ENCODE results near the gene AGAP1. TPM values are rescaled to one million over a fixed set of nuclear protein-coding genes. Genes with fewer than 3 reads are reported as not detected.

AGAP1 gene
- polyA plus RNA-seq, 1 donor from 2014 or later: 17.4 TPM

GRCh38 chr2:235553291-235553690, 59.4 kb downstream of the AGAP1 start:
- Histone ChIP-seq H3K36me3 (ENCODE audit: insufficient read depth, low read length) (no peaks in the 10 kb centered on the region), H3K79me2 (replicated peaks; ENCODE audit: insufficient read depth, low read length) (peaks cover 16% of the 10 kb centered on the region), H4K20me1 (ENCODE audit: insufficient read depth) (no peaks in the 10 kb centered on the region), H3K4me3 (ENCODE audit: low read length) (no peak overlapping the region), H2AFZ (ENCODE audit: low read depth, low read length) (no peak overlapping the region), H3K9ac (ENCODE audit: low read length) (no peak overlapping the region), H3K9me3 (ENCODE audit: low read length) (no peaks in the 10 kb centered on the region), H3K27me3 (ENCODE audit: insufficient read depth, low read depth, low read length) (no peaks in the 10 kb centered on the region), H3K4me2 (ENCODE audit: low read length) (no peak overlapping the region), H3K9me2 (ENCODE audit: insufficient read depth, low read length) (no peaks in the 10 kb centered on the region), H3F3A (ENCODE audit: insufficient read depth, low read length, poor library complexity, severe bottlenecking) (no peaks in the 10 kb centered on the region), H3K27ac (ENCODE audit: low read length) (no peak overlapping the region)
- TF ChIP-seq EZH2 (IDR thresholded peaks at IDR 0.05; ENCODE audit: borderline replicate concordance, insufficient read depth, low read length, poor library complexity, severe bottlenecking): no peak
- TF ChIP-seq RAD21 (conservative IDR thresholded peaks at IDR 0.05): no peak
- TF ChIP-seq CTCF (IDR thresholded peaks at IDR 0.05; ENCODE audit: poor library complexity, severe bottlenecking): no peak
- no peak for TF ChIP-seq TAF1 (IDR thresholded peaks at IDR 0.05; ENCODE audit: low read depth)
- TF ChIP-seq MXI1 (conservative IDR thresholded peaks at IDR 0.05; ENCODE audit: poor library complexity, severe bottlenecking): no peak
- TF ChIP-seq POLR2AphosphoS5 (IDR thresholded peaks at IDR 0.05): no peak
- no peak for TF ChIP-seq REST (IDR thresholded peaks at IDR 0.05; ENCODE audit: borderline replicate concordance)

GRCh38 chr2:235553696-235554100, 59.9 kb downstream of the AGAP1 start:
- Histone ChIP-seq H3K9me2 (ENCODE audit: insufficient read depth, low read length) (no peaks in the 10 kb centered on the region), H3F3A (ENCODE audit: insufficient read depth, low read length, poor library complexity, severe bottlenecking) (no peaks in the 10 kb centered on the region), H3K9me3 (ENCODE audit: low read length) (no peaks in the 10 kb centered on the region), H3K9ac (ENCODE audit: low read length) (no peak overlapping the region), H3K36me3 (ENCODE audit: insufficient read depth, low read length) (no peaks in the 10 kb centered on the region), H3K4me3 (ENCODE audit: low read length) (no peak overlapping the region), H3K4me2 (ENCODE audit: low read length) (no peak overlapping the region), H3K27ac (ENCODE audit: low read length) (no peak overlapping the region), H4K20me1 (ENCODE audit: insufficient read depth) (no peaks in the 10 kb centered on the region), H3K27me3 (ENCODE audit: insufficient read depth, low read depth, low read length) (no peaks in the 10 kb centered on the region), H3K79me2 (replicated peaks; ENCODE audit: insufficient read depth, low read length) (peaks cover 20% of the 10 kb centered on the region), H2AFZ (ENCODE audit: low read depth, low read length) (no peak overlapping the region)
- TF ChIP-seq MXI1 (conservative IDR thresholded peaks at IDR 0.05; ENCODE audit: poor library complexity, severe bottlenecking) (no peak), REST (IDR thresholded peaks at IDR 0.05; ENCODE audit: borderline replicate concordance) (no peak), RAD21 (conservative IDR thresholded peaks at IDR 0.05) (no peak)

Measured in neural cell (in vitro differentiated cells).